Tibial artery (tissue), 4 donors: Measurements from ENCODE around the gene ZNF621.
A peak's percentile ranks its signal among the peaks of the same experiment; 100 is the strongest.

Source experiments
- DNase-seq, 2 donors: peaks; one replicate each; pipeline ENCODE4 v3.0.0-alpha.2; 2019
- H3K27ac ChIP-seq, 2 donors: fragments of 200-600 bp; sonication (generic) in 1 of 2; 1 replicate in 1 of 2; 2 replicates in 1 of 2; pipeline ENCODE4 v1.5.1; 2018 to 2019; ENCODE audit warnings: mild to moderate bottlenecking in 1 of 2
- H3K27me3 ChIP-seq, 2 donors: fragments of 200-600 bp; sonication (generic) in 1 of 2; one replicate each; pipeline versions ENCODE4 v1.5.1 to v1.6.0; 2016 to 2019
- H3K36me3 ChIP-seq, 3 donors: fragments of 200-600 bp; sonication (generic) in 2 of 3; one replicate each; pipeline ENCODE4 v1.5.1; 2016 to 2019; ENCODE audit warnings: mild to moderate bottlenecking in 2 of 3
- H3K4me1 ChIP-seq, 4 donors: fragments of 200-600 bp; sonication (generic) in 2 of 4; 1 replicate in 3 of 4; 2 replicates in 1 of 4; pipeline ENCODE4 v1.5.1; 2016 to 2019
- H3K4me3 ChIP-seq, 2 donors: fragments of 200-600 bp; sonication (generic) in 1 of 2; 1 replicate in 1 of 2; 2 replicates in 1 of 2; pipeline ENCODE4 v1.5.1; 2018 to 2019; ENCODE audit warnings: mild to moderate bottlenecking in 2 of 2
- H3K9me3 ChIP-seq, 3 donors: fragments of 200-600 bp; sonication (generic) in 1 of 3; one replicate each; pipeline ENCODE4 v1.5.1; 2016 to 2019
- CTCF ChIP-seq, 2 experiments: fragments of 200-600 bp in 1 of 2; fragments of 450-650 bp in 1 of 2; IDR thresholded peaks; one replicate each; pipeline ENCODE4 v1.5.1; 2017 to 2019; ENCODE audit warnings: antibody characterized with exemption in 2 of 2, mild to moderate bottlenecking in 1 of 2, moderate library complexity in 1 of 2
- intact Hi-C: fragments of 100-400 bp; cut with DNase I; formaldehyde crosslinking; loops from one replicate; pipeline ENCODE4 v1.15.0; 2023; ENCODE audit warnings: low total_unique reads

The ZNF621 gene

GRCh38 chr3:40494698-40495097, 30.1 kb upstream of the ZNF621 start:
- Histone ChIP-seq H3K27me3 (no peaks in the 10 kb centered on the region), H3K4me1 (no peaks in the 10 kb centered on the region), H3K9me3 (peaks cover 0 to 6% (median 0%) of the 10 kb centered on the region in 3 donors), H3K27ac (no peak overlapping the region), H3K36me3 (peaks cover 0 to 2% (median 1%) of the 10 kb centered on the region in 3 donors), H3K4me3 (no peak overlapping the region)
- intact Hi-C loops, result no loop called here
- TF ChIP-seq CTCF (IDR thresholded peaks at IDR 0.05), result no peak
- DNase-seq, result no peak

GRCh38 chr3:40497288-40497687, 27.5 kb upstream of the ZNF621 start:
- Histone ChIP-seq H3K9me3 (no peaks in the 10 kb centered on the region), H3K4me3 (no peak overlapping the region), H3K36me3 (no peaks in the 10 kb centered on the region), H3K27ac (no peak overlapping the region), H3K4me1 (no peaks in the 10 kb centered on the region), H3K27me3 (no peaks in the 10 kb centered on the region)
- intact Hi-C loops, result no loop called here
- DNase-seq, result no peak
- TF ChIP-seq CTCF (IDR thresholded peaks at IDR 0.05), result no peak

- Histone ChIP-seq H3K4me1 (peaks cover 0 to 11% (median 5%) of the 10 kb centered on the region in 4 donors), H3K4me3 (no peak overlapping the region), H3K9me3 (no peaks in the 10 kb centered on the region), H3K27ac (no peak overlapping the region), H3K27me3 (no peaks in the 10 kb centered on the region), H3K36me3 (no peaks in the 10 kb centered on the region)
- TF ChIP-seq CTCF (IDR thresholded peaks at IDR 0.05), result no peak
- intact Hi-C loops, result no loop called here
- DNase-seq, result no peak
Observed at GRCh38 chr3:40499952-40500351, 24.8 kb upstream of the ZNF621 start.

- no peak overlapping the region for H3K4me3 ChIP-seq
- no peak for TF ChIP-seq CTCF (IDR thresholded peaks at IDR 0.05)
- no peak for DNase-seq
Observed at GRCh38 chr3:40502034-40502433, 22.7 kb upstream of the ZNF621 start.

GRCh38 chr3:40504636-40505430, 19.9 kb upstream of the ZNF621 start:
- H3K4me1 ChIP-seq, result peaks cover 0 to 23% (median 12%) of the 10 kb centered on the region in 4 donors
- no peaks in the 10 kb centered on the region for H3K9me3 ChIP-seq
- intact Hi-C loops, result no loop called here
- no peaks in the 10 kb centered on the region for H3K27me3 ChIP-seq
- peak; percentile 67 to 80 for DNase-seq
- peak overlapping the region; percentile 86 to 88 for H3K27ac ChIP-seq
- peak overlapping the region; percentile 61 for H3K4me3 ChIP-seq
- H3K36me3 ChIP-seq, result peaks cover 3 to 15% (median 3%) of the 10 kb centered on the region in 3 donors
- no peak for TF ChIP-seq CTCF (IDR thresholded peaks at IDR 0.05)

More at GRCh38 chr3:40502034-40502433, 22.7 kb upstream of the ZNF621 start:
- intact Hi-C loops, result no loop called here
- Histone ChIP-seq H3K9me3 (no peaks in the 10 kb centered on the region), H3K27ac (no peak overlapping the region), H3K36me3 (no peaks in the 10 kb centered on the region), H3K4me1 (peaks cover 0 to 23% (median 12%) of the 10 kb centered on the region in 4 donors), H3K27me3 (no peaks in the 10 kb centered on the region)
